Activated CD8-positive, alpha-beta memory T cell treated with anti-CD3 and anti-CD28 coated beads, Interleukin-2, amount 50 U/mL, for 24 hours (primary cell): ENCODE data around the gene FEZF1.
"Not testable (repeated sequence)": the region's sequence is repeated elsewhere in the genome, so short reads cannot be mapped to it uniquely, and the experiment has no call there.

Experiments used
- DNase-seq: peaks from one replicate; pipeline ENCODE4 v3.0.0-alpha.2; 2020; ENCODE audit errors: extremely low read depth

Gene FEZF1

DNA sequence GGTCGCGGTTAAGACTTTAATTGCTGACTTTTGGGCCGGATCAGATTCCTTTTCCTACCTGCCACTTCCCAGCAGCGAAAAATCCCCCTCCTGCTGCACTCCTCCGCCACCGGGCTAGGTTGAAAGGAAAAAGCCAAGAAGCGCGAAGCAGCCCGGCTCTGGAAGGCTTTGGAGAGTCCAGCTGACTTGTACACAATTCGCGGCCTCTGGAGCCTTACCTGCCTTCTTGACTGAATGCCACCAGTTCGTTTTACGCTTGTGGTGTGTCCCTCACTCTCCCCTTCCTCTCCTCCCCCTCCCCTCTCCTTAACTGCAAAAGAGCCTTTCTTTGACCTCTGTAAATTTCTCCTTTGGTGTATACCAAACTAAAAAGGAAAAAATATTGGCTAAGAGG, 2.7 kb upstream of the FEZF1 start:
- DNase-seq = no peak

DNA sequence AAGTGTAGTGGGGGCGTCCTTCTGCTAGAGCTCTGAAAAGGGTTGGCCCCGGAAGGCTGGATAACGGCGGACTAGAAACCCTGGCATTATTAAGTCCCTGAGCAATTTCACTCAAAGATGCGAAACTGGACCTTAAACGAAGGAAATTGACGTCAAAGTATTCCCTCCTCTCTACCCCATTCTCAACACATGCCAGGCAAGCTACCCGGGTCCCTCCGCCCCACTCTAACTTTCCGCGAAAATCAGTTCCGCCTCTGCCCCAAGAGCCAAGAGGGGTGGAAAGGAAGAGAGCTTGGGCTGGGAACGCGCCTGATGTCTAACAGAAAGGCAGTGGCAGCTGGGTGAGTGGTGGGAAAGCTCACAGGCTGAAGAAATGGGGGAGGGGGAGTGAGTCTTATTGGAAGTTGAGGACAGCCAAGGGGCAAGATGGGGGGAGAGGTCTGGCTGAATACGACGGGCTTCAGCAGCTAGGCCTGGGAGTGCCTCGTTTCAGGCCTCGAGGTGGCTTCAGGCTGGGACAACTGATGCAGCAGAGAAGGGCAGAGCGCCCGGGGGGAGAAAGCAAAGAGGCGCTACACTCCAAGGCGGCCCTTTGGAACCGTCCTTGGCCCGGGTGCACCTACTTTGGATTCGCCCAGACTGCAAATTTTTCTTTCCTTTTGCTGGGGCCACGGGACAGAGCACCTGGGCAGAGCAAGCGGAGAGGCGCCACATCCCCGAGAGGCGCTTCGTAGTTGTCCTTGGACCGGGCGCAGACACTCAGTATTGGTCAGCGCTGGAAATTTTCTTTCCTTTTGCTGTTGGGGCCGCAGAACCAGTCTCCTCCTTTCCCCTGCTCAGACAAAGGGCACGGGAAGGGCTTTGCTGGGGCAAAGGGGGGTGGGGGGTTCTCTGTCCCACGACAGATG, 2.0 kb upstream of the FEZF1 start:
- no peak for DNase-seq

DNA sequence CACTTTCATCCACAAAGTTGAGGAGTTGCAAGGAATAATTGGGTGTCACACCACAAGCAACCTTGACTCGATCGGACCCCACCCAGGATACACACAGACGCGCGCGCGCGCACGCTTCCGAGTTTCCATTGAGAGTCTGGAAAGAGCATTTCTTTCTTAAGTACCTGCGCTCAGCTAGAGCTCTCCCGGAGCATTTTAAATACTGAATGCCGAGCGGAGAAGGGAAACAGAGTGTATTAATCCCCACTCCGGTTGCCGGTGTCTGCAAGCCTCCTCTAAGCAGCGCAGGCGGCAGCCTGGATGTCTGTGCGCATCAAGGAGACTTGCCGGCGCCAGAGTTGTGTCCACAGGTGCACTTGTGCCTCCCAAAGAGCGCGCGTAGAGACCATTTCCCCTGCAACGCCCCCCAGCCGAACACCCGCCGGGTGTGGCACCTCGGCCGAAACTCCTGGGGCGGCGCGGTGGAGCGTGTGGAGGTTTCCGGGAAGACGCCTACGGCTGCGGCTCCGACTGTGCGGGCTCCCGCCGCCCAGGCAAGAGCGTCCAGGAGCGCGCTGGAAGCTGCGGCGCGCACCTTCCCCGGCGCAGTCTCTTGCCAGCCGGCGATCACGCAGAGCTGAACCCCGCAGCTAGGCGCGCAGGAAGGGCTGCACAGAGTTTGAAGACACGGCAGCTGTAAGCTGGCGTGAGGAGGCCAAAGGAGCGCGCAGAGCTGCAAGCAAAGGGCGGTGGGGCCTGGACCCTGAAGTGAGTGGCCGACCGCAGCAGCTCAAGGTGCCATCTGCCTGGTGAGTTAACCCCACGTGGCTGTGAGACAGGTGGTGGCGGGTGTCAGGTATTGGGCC, 1.1 kb upstream of the FEZF1 start:
- DNase-seq = no peak

DNA sequence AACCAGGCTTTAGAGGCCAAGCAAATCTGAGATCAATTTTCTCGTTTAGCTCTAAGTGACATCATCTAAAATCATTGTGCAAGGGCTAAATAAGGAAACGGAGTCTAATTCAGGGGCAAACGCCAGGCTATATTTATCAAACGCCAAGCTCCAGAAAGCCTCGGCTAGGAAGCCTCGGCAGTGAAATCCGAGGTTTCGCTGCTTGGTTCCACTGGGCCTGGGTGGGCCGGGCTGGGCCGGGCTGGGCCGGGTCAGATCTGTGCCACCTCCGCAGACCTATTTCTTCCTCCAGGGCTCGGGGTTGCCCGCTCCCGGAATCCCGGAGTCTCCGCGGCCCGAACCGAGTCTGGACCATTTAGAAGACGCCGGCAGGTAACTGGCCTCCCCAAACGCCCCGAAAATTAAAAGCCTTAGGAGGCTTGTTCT, 459 bp upstream of the FEZF1 start:
- DNase-seq = no peak

DNA sequence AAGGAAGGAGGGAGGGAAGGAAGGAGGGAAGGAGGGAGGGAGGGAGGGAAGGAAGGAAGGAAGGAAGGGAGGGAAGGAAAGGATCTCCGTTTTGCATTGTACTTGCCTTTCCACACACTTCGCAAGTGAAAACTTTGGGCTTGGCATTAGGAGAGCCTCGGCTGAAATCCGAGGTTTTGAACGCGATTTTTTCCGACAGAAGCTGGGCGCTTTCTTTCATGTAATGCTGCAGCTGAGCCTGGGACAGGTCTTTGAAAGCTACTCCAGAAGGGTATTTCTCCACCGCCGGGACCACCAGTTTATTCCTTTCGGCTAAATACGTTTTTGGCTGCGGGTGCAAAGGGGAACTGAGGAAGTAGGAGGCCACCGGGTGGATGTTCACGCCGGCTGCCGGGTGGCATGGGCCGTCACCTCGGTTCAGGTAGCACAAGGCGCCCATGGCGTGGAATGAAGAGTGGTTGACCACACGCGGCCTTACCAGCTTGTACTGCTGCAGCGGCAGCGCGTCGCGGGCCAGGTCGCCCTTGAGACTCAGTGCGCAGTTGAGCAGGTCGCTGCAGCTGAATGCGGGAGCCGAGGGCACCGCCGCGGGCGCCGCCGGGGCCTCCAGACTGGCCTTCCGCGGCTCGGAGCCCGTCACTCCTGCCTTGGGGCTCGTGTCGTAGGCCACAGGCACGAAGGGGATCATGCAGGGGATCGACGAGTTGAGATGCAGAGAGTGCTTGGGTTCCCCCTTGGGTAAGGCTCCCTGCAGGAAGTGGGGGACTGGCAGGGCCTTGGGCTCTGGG, 825 bp downstream of the FEZF1 start:
- no peak for DNase-seq

DNA sequence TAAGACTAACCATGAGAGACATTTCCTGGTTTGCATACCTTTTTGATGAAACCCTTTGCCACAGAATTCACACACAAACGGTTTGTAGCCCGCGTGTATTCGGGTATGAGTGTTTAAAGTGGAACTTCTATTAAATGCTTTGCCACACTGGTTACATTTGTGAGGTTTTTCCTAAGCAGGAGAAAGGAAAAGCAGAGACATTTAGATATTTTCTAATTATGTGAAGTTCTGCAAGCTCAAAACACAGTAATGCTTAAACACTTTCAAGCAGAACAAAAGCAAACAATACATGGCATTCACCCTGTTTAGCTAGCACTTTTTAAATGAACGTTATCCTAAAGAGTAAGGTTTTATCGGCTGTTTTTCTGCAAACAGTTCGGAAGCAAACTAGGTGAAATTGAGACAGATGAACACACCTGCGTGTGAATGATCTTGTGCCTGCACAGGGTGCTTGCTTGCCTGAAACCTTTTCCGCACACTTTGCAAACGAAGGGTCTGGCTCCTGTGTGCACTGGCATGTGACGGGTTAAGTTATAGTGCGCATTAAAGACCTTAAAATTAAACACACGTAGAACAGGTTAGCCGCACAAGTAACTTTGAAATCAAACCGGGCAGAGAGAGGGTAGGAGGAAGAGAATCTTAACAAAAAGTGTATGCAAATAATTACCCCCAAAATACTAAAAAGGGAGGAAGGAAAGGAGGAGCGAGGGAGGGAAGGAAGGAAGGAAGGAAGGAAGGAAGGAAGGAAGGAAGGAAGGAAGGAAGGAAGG, 1.6 kb downstream of the FEZF1 start:
- no peak for DNase-seq

DNA sequence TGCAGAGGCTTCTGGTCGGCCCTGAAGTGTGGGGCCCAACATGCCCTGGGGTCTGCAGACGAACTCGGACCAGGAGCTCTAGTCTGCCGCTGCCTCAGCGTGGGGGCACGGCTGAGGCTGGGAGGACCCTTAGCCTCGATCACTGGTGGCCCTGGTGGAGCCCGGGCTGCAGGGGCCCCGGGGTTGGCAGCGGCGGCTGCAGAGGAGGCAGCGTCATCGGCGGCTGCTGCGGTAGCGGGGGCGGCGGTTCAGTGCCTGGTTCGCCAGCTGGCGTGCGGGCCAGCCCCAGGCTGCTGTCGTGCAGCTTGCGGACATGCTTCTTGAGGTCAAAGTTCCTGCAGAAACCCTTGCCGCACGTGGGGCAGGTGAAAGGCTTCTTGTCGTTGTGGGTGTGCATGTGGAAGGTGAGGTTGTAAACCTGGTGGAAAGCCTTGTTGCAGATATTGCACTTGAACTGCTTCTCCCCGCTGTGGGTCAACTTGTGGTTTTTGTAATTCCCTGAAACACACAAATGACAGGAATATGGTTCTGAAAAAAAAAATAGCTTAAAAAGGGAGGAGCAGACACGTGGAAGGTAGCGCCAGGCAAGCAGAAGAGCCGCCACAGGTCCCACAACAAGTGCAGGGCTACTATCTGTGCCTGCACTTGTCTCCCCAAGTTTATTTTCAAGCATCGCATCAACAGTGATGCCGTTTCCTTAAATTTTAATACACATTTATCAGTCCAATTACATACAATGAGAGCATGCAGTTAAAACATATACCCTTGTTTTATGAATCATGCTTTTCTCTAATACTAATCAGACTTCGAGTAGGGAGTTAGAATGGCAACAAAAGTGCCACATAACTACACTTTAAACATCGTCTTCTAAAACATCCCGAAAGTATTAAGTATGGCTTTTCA, 2.4 kb downstream of the FEZF1 start:
- DNase-seq = no peak

DNA sequence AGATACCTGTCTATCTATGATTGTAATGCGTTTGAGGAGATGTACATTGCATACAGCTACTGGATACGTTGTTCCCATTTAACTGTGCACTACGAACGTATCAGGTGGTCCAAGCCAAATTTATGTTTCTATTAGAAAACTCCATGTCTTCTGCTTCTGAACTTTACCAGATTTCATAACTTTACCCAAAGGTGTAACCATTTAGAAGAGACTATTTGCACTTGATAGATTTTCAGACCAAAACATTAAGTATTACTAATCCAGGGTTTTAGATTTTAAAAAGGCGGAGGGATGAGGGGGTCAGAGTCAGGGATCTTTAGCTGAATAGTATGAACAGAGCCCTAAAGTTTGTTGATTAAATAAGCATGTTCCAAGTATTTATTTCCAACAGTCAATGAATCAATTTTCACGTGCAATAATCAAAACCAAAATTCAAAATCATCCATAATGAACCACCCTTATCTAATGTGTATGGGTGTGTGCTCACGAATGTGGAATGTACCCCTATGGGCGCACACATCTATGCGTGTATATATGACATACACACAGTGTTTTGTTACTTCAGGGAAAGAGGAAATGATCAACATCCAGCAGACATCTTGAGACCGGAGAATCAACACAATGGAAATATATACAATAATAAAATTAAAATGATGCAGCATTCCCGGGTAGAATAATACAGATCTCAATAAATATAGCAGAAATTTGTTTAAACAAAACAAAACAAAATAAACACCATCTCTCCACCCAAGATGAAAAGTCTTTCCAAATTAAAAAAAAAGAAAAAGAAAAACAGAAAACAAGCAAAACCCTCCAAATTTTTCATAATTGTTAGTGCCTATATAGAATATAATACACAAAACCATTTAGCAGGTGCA, 3.4 kb downstream of the FEZF1 start:
- DNase-seq = no peak

DNA sequence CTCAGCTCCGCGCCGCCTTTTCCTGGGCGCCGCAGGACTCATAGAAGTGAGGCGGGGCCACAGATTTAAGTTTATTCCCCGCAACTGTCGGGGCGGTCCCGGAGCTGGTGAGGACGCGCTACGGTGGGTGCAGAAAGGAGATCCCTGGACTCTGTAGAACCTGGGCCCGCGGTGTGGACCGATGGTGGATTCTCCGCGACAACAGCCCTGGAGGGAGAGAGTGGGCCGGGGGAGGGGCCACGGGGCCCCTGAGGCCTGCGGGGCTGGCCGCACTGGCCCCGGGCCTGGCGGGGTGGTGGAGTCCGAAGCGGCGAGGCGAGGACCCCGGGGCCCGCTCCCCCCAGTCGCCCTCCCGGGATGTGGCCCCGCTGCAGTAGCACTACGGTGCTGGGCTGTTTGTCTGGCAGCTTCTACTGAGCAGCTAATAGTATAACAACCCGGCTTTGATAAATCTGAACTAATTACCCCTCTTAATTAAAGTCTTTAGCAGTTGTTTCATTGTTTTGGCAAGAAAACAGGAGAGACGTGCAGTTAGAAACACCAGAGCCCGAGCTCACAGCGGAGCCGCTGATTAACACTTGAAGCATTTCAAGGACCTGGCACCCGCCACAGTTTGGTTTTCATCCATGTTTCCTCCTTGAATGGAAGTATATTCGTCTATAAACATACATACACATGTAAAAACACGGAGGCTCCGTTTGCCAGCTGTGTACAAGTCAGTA, 4.2 kb downstream of the FEZF1 start:
- no peak for DNase-seq

DNA sequence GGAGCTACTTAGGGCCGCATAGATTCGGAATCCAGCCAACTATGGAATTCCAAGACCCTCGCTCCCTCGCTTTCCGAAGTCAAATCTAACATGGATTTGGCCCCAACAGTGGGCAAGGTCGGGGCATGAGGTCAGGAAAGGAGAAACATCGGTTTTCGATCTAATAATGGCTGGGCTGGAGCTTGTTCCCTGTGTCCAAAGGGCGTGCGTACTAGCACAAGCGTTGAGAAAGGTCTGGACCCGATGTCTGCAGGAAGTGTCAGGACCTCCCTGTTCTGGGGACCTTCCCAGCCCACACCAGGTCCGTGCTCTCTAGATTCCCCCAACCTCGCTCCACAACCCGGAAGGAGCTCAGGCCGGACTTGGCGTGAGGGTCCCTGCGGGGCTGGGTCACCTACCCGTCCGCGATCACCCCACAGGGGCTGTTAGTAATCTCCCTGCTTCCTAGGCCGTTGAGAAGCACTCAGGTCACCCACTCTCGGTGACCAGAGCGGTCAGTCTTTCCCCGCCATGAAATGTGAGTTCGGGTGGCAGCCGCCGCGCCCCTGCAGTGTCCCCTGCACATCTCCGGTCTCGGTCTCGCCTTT, 4.8 kb downstream of the FEZF1 start:
- DNase-seq = no peak

DNA sequence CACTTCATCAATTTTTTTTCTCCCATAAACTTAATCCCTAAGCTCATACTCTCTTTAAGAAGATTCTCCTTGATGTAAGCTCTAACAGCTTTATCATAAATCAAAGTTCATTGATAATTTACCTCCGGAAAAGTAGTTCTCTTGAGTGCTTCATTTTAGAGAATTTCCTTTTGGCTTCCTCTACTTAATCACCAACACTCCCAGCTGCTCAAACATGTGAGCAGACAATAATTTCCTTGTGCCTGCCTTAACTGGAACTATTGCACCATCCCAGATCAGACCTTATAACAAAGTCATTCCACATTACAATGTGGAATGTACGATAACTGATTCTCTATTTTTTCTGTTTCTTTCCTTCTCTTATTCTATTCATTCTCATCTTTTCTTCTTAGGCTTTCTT, 5.9 kb downstream of the FEZF1 start:
- DNase-seq = no peak

DNA sequence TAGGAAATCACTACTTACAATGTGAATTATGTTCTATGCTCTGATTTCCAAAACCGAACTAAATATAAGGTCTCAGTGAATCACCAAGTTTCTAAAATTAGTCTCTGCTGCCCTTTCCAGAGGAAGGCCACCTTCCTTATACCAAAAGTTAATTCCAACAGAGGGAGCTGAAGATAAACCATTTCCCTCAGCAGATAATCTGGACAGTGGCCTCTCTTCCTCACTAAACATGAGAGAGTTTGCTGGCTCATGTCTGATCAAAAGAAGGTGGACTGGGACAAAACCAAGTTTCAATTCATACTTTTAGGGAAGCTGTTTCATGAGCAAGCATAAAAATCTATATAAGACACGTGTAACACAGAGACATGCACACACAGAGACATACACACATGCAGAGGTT, 6.4 kb downstream of the FEZF1 start:
- DNase-seq = no peak

DNA sequence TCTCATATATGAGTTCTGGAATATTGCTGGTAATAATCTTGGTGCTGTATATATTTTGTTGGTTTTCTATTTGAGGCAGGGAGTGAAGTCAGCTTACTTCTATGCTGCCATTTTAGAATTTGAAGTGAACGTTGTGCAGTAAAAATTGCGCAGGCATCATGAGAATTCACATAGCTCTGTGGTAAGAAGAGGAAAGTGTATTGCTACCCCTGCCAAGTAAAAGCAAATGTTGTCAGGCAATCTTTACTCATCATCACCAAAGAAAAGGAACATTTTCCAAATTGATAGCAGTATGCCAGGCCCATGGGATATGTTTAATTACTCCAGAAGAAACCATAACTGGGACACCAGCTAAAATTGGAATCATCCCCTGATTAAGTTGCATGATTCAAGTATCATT, 13.4 kb downstream of the FEZF1 start:
- no peak for DNase-seq

DNA sequence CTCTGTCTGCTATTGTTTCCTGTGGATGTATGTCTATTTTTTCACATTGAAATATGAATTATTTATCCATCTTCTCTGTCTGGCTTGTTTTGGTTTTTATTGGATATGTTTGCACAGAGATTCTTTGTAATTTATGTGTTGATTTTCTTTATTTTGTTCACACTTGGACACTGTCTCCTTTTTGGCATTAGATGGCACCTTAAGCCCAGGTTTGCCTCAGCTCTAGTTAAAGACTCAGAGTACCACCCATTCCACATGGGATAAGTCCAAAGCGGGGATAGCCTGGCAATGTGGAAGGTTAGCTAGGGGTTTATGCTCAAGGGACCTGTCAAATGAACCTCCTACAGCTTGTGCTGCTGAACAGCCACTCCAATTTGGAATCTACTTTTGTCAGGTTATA, 14.1 kb downstream of the FEZF1 start:
- DNase-seq = no peak

DNA sequence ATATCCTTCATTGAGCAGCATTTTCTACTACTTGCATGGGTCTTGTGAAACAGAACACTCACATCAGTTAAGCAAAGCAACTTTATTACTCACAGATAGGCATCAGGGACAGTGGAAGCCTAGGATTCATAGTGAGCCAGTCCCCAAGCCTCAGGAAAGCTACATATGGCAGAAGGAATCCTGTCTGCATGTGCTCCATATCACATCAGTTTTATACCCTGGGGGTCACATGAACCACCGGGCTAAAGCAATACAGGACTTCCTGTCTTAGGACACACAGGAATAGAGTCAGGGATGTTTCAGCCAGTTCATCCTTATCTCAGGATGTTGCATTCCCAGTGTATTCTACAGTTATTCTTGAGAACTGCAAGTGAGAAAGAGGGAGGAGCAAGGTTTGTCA, 15.1 kb downstream of the FEZF1 start:
- no peak for DNase-seq

DNA sequence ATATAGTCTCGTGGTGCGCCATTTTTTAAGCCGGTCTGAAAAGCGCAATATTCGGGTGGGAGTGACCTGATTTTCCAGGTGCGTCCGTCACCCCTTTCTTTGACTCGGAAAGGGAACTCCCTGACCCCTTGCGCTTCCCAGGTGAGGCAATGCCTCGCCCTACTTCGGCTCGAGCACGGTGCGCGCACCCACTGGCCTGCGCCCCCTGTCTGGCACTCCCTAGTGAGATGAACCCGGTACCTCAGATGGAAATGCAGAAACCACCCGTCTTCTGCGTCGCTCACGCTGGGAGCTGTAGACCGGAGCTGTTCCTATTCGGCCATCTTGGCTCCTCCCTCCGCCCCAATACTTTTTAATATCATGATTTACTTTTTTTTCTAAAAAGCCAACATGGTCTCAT, 19.9 kb downstream of the FEZF1 start:
- DNase-seq = not testable (repeated sequence)

DNA sequence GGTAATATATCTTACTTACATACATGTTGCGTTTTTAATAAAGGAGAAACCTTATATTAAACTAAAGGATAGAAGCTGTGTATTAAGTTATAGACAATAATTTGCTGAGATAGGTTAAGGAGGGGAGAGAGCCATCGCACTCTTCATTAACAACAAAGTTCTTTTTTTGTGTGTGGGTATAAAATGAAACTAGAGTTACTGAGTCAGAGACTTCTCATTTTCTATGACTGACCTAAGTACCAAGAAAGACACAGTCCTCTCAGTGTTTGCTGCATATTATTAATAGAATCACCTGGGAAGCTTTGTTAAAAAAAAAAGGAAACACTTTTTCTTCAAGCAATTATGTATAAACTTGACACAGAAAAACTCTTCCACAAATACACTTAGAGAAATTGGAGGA, 31.4 kb downstream of the FEZF1 start:
- DNase-seq = no peak

DNA sequence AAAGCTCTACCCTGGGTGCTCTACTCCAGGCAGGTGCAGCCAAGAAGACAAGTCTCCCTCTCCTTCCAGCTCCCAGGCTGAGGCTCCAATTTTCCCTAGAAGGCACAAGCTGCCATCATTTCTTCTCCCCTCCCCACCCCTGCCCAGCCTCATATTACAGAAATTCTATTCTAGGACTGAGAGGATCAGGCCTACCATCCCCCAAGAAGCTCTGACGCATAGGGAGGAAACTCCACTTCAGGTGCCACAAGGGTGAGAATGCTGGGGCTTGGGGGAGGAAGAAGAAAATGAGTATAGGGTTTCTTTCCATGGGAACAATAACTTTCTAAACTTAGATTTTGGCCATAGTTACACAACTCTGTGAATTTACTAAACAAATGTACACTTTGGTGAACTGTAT, 35.3 kb downstream of the FEZF1 start:
- no peak for DNase-seq
